Choroid plexus epithelial cell (primary cell): Measurements from ENCODE around the gene HOXC11.

Experiments used
- DNase-seq: peaks from one replicate; pipeline ENCODE4 v3.0.0-alpha.2; 2010; ENCODE audit warnings: low read depth
- H3K4me3 ChIP-seq: 2 replicates; pipeline ENCODE4 v1.5.1; 2011; ENCODE audit warnings: low read depth, mild to moderate bottlenecking, control low read depth, low read length, moderate library complexity
- TF ChIP-seq, protein P1 (sequence below): conservative IDR thresholded peaks from 2 replicates; pipeline ENCODE4 v1.5.1; 2011; ENCODE audit warnings: low read depth, mild to moderate bottlenecking, control low read depth, inconsistent platforms, low read length, moderate library complexity

Gene HOXC11

DNA sequence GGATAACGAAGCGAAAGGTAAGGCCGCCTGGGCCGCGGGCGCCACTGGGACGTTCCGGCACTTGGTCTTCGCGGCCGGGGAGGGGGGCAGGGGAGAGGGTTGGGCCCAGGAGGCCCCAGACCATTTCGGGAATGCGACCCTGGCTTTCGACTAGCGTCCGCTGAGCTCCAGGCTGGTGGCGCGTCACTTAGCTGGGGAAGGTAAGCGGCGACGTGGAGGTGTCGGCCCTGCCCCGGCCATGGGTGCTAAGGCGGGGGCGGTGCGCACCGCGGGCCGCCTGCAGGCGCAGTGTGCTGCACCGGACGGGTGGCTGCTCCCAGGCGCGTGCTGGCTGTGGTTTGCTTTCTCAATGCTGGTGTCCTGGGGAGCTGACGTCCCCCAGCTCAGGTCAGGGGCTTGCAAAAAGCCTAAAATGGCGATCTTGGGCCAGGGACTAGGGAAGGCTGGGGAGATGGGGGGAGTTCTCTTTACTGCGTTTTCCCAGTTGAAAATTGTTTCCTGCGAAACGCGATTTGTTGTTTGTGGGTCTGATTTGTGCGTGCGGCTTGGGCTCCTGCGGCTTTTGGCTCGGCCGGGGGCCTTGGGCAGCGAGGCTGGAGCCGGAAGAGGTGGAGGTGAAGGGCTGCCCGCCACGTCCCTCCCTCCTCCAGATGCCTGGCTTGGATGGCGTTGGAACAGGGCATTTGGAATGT lies 13.2 kb downstream of the HOXC11 start:
- no peak overlapping the region for H3K4me3 ChIP-seq
- DNase-seq = no peak
- TF ChIP-seq, protein P1, sequence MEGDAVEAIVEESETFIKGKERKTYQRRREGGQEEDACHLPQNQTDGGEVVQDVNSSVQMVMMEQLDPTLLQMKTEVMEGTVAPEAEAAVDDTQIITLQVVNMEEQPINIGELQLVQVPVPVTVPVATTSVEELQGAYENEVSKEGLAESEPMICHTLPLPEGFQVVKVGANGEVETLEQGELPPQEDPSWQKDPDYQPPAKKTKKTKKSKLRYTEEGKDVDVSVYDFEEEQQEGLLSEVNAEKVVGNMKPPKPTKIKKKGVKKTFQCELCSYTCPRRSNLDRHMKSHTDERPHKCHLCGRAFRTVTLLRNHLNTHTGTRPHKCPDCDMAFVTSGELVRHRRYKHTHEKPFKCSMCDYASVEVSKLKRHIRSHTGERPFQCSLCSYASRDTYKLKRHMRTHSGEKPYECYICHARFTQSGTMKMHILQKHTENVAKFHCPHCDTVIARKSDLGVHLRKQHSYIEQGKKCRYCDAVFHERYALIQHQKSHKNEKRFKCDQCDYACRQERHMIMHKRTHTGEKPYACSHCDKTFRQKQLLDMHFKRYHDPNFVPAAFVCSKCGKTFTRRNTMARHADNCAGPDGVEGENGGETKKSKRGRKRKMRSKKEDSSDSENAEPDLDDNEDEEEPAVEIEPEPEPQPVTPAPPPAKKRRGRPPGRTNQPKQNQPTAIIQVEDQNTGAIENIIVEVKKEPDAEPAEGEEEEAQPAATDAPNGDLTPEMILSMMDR = no peak

DNA sequence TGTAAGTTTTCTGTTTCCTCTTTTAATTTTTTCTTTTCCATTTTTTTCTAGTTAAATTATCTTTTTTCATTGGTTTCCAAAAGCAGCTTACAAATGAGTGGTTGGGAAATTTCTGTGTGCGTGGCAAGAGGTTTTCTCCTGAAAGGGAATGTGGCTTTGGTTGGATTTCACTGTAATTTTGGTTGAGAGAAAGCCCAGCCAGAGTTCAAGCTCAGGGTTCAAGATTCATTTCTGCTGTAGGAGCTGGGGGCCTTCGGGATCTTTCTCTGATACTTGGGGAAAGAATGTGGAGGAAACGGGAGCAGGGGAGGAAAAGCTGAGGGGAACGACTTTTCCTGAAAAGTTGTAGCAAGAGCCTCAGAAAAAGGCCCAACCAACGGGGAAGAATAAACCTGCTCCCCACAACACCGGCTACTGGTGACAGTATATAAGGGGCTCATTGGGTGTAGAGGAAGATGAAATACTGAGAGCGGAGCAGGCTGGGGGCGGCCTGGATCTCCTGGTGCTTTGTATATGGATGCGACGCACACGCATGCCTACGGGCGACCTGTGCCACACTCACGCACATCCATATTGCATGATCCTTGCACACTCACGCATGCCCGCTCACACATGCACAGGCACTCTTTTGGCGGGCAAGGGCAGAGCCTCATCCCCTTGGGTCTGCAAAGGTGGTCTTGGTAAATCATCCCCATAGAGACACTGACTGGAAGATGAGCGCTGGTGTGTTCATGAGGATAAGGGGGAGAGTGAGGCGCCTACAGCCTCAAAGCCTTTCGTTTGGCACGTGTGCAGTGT lies 14.0 kb downstream of the HOXC11 start:
- TF ChIP-seq, protein P1 = no peak
- no peak overlapping the region for H3K4me3 ChIP-seq
- no peak for DNase-seq

DNA sequence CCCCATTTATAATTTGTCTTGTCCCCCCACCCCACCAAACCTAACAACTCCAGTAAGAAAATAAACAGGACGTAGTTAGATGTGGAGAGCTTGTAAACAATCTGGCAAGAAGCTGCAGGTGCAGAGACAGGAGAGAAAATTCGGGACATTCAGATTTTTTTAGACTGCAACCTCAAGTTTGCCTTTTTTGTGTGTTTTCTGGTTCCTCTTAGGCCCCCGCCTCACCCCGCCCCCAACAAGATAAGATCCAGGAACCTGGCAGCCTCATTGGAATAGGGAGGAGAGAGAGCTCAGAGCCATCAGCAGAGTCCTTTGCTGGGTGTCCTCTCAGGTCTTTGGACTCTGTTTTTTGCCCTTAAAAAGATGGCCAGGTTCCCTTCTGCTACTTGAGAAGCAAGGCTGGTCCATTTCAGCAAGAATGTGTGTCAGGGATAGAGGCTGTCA lies 14.9 kb downstream of the HOXC11 start:
- TF ChIP-seq, protein P1 = no peak
- DNase-seq = no peak
- no peak overlapping the region for H3K4me3 ChIP-seq

DNA sequence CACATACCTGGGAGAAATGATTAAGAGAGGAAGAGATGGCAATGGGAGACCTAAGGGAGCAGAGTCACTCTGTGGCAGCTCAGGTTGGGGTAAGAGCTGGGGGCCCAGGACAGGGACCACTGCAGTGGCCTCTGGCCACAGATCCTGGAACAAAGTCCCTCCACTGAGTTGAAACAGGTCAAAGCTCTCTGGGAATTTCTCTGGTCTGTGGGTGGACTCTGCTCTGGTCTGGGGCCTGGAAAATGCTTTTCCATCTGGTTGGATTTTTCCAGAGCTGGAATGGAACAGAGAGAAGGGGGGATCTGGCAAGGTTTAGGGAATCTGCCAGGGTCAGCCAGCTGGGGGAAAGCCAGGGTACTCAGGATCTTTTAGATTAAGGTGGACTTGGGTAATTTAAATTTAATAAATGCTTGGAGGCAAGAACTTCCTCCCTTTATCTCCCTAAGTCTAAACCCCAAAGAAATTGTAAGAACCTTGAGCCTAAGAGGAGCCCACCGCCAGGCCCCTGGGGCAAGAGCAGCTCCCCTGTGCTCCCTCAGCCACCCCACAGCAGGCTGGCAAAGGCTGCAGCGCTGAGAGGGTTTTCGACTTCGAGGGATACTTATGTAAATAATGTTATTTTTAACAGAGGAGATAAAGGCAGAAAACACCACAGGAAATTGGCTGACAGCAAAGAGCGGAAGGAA lies 15.8 kb downstream of the HOXC11 start:
- TF ChIP-seq, protein P1 = no peak
- no peak overlapping the region for H3K4me3 ChIP-seq
- DNase-seq = no peak

DNA sequence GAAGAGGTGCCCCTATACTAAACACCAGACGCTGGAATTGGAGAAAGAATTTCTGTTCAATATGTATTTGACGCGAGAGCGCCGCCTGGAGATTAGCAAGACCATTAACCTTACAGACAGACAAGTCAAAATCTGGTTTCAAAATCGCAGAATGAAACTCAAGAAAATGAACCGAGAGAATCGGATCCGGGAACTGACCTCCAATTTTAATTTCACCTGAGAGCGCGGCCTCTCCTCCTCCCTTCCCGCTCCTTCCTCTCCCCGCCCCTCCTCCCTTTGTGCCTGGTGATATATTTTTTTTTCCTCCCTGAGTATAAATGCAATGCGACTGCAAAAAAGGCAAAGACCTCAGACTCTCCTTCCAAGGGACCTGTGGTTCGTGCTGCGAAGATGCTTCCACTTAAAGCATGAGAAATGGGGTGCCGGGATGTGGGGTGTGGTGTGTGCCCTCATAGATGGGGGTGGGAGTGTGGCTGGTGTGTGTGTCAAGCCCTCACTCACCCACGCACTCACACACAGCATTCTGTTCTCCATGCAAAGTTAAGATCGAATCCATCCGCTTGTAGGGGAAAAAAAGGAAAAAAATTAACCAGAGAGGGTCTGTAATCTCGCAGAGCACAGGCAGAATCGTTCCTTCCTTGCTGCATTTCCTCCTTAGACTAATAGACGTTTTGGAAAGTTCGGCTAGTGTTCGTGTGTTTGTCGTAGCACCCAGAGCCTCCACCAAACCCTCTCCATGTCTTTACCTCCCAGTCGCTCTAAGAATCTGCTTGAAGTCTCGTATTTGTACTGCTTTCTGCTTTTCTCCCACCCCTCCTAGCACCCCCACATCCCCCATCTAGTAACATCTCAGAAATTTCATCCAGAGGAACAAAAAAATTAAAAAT lies 16.5 kb downstream of the HOXC11 start:
- peak; percentile 66 for DNase-seq
- no peak overlapping the region for H3K4me3 ChIP-seq

More for the DNA sequence above, 16.5 kb downstream of the HOXC11 start:
- TF ChIP-seq, protein P1 = peak; percentile 64
